GM12878 (cell line): ENCODE results near the gene SNRNP27. TPM values are rescaled to one million over a fixed set of nuclear protein-coding genes. Genes with fewer than 3 reads are reported as not detected.

Source experiments
- ATAC-seq: fragments of 200-7000 bp; cut with Tn5 transposase; 3 replicates; pipeline ENCODE4 v1.9.1; 2020; ENCODE audit warnings: mild to moderate bottlenecking, moderate library complexity
- Bru-seq: library from RNA; stranded (reverse); fragments of 400-500 nt; gene quantifications from one replicate; lab custom pipeline; 2021; lab: Mats Ljungman, UMichigan
- BruChase-seq, 2 experiments: library from RNA; stranded (reverse); fragments of 400-500 nt; gene quantifications; one replicate each; lab custom pipeline; 2021; lab: Mats Ljungman, UMichigan
- BruUV-seq: library from RNA; stranded (reverse); fragments of 400-500 nt; replicated peaks from 2 replicates; lab custom pipeline; 2021; lab: Mats Ljungman, UMichigan
- CTCF ChIA-PET: fragments of 300-600 bp; sonication (Branson Sonifier 250); formaldehyde crosslinking; extraction: SDS; loops from one replicate; lab custom pipeline; 2021; ENCODE audit warnings: inconsistent platforms; lab: Yijun Ruan, JAX
- POLR2A ChIA-PET: fragments of 350-600 bp; formaldehyde crosslinking; extraction: SDS; loops from one replicate; lab custom pipeline; 2021; ENCODE audit warnings: inconsistent platforms; lab: Charles Lee
- RAD21 ChIA-PET: fragments of 300-600 bp; sonication (Branson Sonifier 250); formaldehyde crosslinking; loops from one replicate; lab custom pipeline; 2023; ENCODE audit warnings: antibody characterized with exemption; ENCODE audit not compliant: unreplicated experiment; lab: Charles Lee
- SMC1A ChIA-PET: fragments of 300-600 bp; sonication (Branson Sonifier 250); formaldehyde crosslinking; loops from one replicate; lab custom pipeline; 2023; ENCODE audit not compliant: unreplicated experiment, uncharacterized antibody; lab: Charles Lee
- DNase-seq: peaks from one replicate; pipeline ENCODE4 v3.0.0-alpha.2; 2011; ENCODE audit warnings: low read depth, low spot score
- FAIRE-seq: peaks from 3 replicates; lab custom pipeline; 2011; peaks lifted over from hg19 to GRCh38; lab: Jason Lieb, UNC
- H2AFZ ChIP-seq: 2 replicates; pipeline ENCODE4 v1.6.0; 2011; ENCODE audit warnings: low read depth, low read length, control low read depth; ENCODE audit not compliant: control insufficient read depth
- H3K27ac ChIP-seq: 2 replicates; pipeline ENCODE4 v1.5.1; 2011; ENCODE audit warnings: control low read depth; ENCODE audit not compliant: control insufficient read depth, insufficient read depth
- H3K27me3 ChIP-seq, 2 experiments: replicated peaks in 1 of 2; 2 replicates each; pipeline versions ENCODE4 v1.6.0 to v1.6.1; 2011; ENCODE audit warnings: low read length in 1 of 2; ENCODE audit not compliant: control insufficient read depth in 2 of 2, insufficient read depth in 2 of 2
- H3K36me3 ChIP-seq, 2 experiments: 2 replicates each; pipeline ENCODE4 v1.5.1; 2011; ENCODE audit warnings: low read length in 1 of 2; ENCODE audit not compliant: control insufficient read depth in 2 of 2, insufficient read depth in 2 of 2
- H3K4me1 ChIP-seq: 2 replicates; pipeline ENCODE4 v1.6.1; 2011; ENCODE audit warnings: mild to moderate bottlenecking, low read length, moderate library complexity, mixed read lengths; ENCODE audit not compliant: control insufficient read depth, insufficient read depth
- H3K4me2 ChIP-seq: 2 replicates; pipeline ENCODE4 v1.6.0; 2011; ENCODE audit warnings: control low read depth; ENCODE audit not compliant: control insufficient read depth, insufficient read depth
- H3K4me3 ChIP-seq: fragments of 200-600 bp; sonication (generic); 2 replicates; pipeline ENCODE4 v1.5.1; 2016
- H3K79me2 ChIP-seq: 2 replicates; pipeline ENCODE4 v1.6.0; 2011; ENCODE audit warnings: low read length; ENCODE audit not compliant: control insufficient read depth, insufficient read depth
- H3K9ac ChIP-seq: 2 replicates; pipeline ENCODE4 v1.8.0; 2011; ENCODE audit warnings: low read length, control low read depth, mixed read lengths; ENCODE audit not compliant: control insufficient read depth, insufficient read depth
- H3K9me3 ChIP-seq: replicated peaks from 3 replicates; pipeline ENCODE4 v1.5.1; 2011; ENCODE audit warnings: mild to moderate bottlenecking, low read length; ENCODE audit not compliant: control insufficient read depth, insufficient read depth
- H4K20me1 ChIP-seq: 2 replicates; pipeline ENCODE4 v1.6.0; 2011; ENCODE audit not compliant: control insufficient read depth, insufficient read depth
- BCL3 ChIP-seq: IDR thresholded peaks from 2 replicates; pipeline ENCODE4 v1.6.1; 2011; ENCODE audit warnings: borderline replicate concordance, low read depth, mild to moderate bottlenecking, moderate library complexity, low read length; ENCODE audit not compliant: insufficient read depth, poor library complexity, severe bottlenecking
- DPF2 ChIP-seq: fragments of 450-650 bp; IDR thresholded peaks from 2 replicates; pipeline ENCODE4 v1.6.1; 2017; ENCODE audit warnings: mild to moderate bottlenecking
- FOXM1 ChIP-seq: IDR thresholded peaks from 2 replicates; pipeline ENCODE4 v1.6.1; 2012; ENCODE audit warnings: low read depth, mild to moderate bottlenecking, inconsistent platforms, low read length, moderate library complexity
- IKZF2 ChIP-seq, 2 experiments: fragments of 450-650 bp; IDR thresholded peaks; 2 replicates each; pipeline ENCODE4 v1.6.1; 2017; ENCODE audit warnings: mild to moderate bottlenecking in 2 of 2, moderate library complexity in 2 of 2
- NFIC ChIP-seq: IDR thresholded peaks from 2 replicates; pipeline ENCODE4 v1.6.1; 2012; ENCODE audit warnings: low read depth, mild to moderate bottlenecking, inconsistent platforms, low read length, moderate library complexity
- PBX3 ChIP-seq: IDR thresholded peaks from 2 replicates; pipeline ENCODE4 v1.6.1; 2011; ENCODE audit warnings: mild to moderate bottlenecking, low read depth, low read length, moderate library complexity; ENCODE audit not compliant: insufficient replicate concordance
- YBX1 ChIP-seq: fragments of 450-650 bp; IDR thresholded peaks from 2 replicates; pipeline ENCODE4 v1.6.1; 2016; ENCODE audit warnings: antibody characterized with exemption
- ZBTB33 ChIP-seq: fragments of 450-650 bp; IDR thresholded peaks from 2 replicates; pipeline ENCODE4 v1.6.1; 2017; ENCODE audit warnings: mild to moderate bottlenecking
- WGBS: methylation state at CpG from one replicate; pipeline ENCODE4 v1.1.6; 2016; ENCODE audit warnings: low lambda C conversion rate; ENCODE audit not compliant: insufficient replicate concordance, insufficient coverage; ENCODE audit errors: missing lambda C conversion rate; 5-methylcytosine and 5-hydroxymethylcytosine counted together
- in situ Hi-C: fragments of 300-500 bp; cut with MboI; formaldehyde crosslinking; loops from 9 replicates; pipeline ENCODE4 v1.14.3; 2018; ENCODE audit warnings: mixed read lengths
- intact Hi-C: fragments of 100-400 bp; cut with micrococcal nuclease; formaldehyde crosslinking; loops from one replicate; pipeline ENCODE4 v1.14.2; 2022; ENCODE audit not compliant: unreplicated experiment
- long read RNA-seq, 2 experiments: library from polyadenylated mRNA; unstranded; transcript quantifications; one replicate each; pipeline ENCODE4 v2.0.0, GENCODE V29; 2019 to 2020
- polyA minus RNA-seq, 3 experiments: library from RNA; depleted of rRNA, polyadenylated mRNA; stranded (reverse); fragments of >200 nt; gene quantifications; 2 replicates each; pipeline ENCODE4 v1.2.3, GENCODE V29; 2011
- polyA plus RNA-seq, 11 experiments: library from polyadenylated mRNA; depleted of rRNA in 4 of 11; unstranded in 6 of 11; stranded (reverse) in 5 of 11; fragments of >200 nt; fragmentation: Nextera tagmentation in 4 of 11; fragmentation: Illumina TruSeq in 1 of 11; extraction: Ambion mirVana in 4 of 11; extraction: Trizol in 1 of 11; gene quantifications; 1 replicate in 1 of 11; 2 replicates in 10 of 11; pipeline versions ENCODE4 v1.2.1 to v1.2.3, GENCODE V29; 2011 to 2016; ENCODE audit warnings: inconsistent platforms in 2 of 11, missing spikeins in 2 of 11, low read depth in 1 of 11
- total RNA-seq, 4 experiments: library from RNA; depleted of rRNA in 3 of 4; stranded (reverse); fragments of >200 nt in 3 of 4; fragmentation: Illumina TruSeq in 1 of 4; extraction: Trizol in 1 of 4; gene quantifications; 2 replicates each; pipeline versions ENCODE4 v1.2.1 to v1.2.3, GENCODE V29; 2013 to 2021

SNRNP27 gene
- total RNA-seq (2013; cell fraction: nucleolus; rRNA removed), result 34.6 and 37.5 TPM in 2 replicates
- total RNA-seq (2014; rRNA removed), result 33.2 and 41.0 TPM in 2 replicates
- total RNA-seq (2014; rRNA removed; fragmentation: Illumina TruSeq; extraction: Trizol), result 49.8 and 52.7 TPM in 2 replicates
- total RNA-seq (2021), result 35.6 and 37.4 TPM in 2 replicates
- 6.9 TPM for polyA plus RNA-seq (2011; ENCODE audit: low read depth)
- polyA plus RNA-seq (2011; rRNA removed), result 52.1 and 88.6 TPM in 2 replicates
- 22.6 and 23.0 TPM in 2 replicates for polyA plus RNA-seq (2011; cell fraction: cytosol; rRNA removed)
- polyA plus RNA-seq (2011; cell fraction: nucleus; rRNA removed), result 27.8 and 30.8 TPM in 2 replicates
- 29.5 and 36.5 TPM in 2 replicates for polyA plus RNA-seq (2012)
- 49.2 and 66.8 TPM in 2 replicates for polyA plus RNA-seq (2014; fragmentation: Illumina TruSeq; extraction: Trizol)
- polyA plus RNA-seq (2014; fragmentation: Nextera tagmentation; extraction: Ambion mirVana), result 10 to 100 TPM; 30.6 to 30.9 TPM
- polyA plus RNA-seq (2014; rRNA removed), result 34.5 and 46.3 TPM in 2 replicates
- 10 to 100 TPM; 77.6 to 89.5 TPM for polyA plus RNA-seq (2016; fragmentation: Nextera tagmentation; extraction: Ambion mirVana)
- polyA minus RNA-seq (2011; rRNA and poly(A)+ RNA removed), result 4.3 and 6.6 TPM in 2 replicates
- polyA minus RNA-seq (2011; cell fraction: cytosol; rRNA and poly(A)+ RNA removed), result 5.9 and 7.2 TPM in 2 replicates
- 4.8 and 6.1 TPM in 2 replicates for polyA minus RNA-seq (2011; cell fraction: nucleus; rRNA and poly(A)+ RNA removed)
- Bru-seq, nascent RNA, result percentile 89 among the genes with signal in this experiment
- percentile 86 among the genes with signal in this experiment for BruChase-seq, experiment 1, labeled RNA remaining after a 6-hour chase
- BruChase-seq, experiment 2, labeled RNA remaining after a 2-hour chase, result percentile 86 among the genes with signal in this experiment
- long read RNA-seq, experiment 1, transcript SNRNP27-201 (6 exons, 1,802 nt), result major isoform, 44 of 54 reads
- long read RNA-seq, experiment 1, partial matches to known transcripts, result 4 of 54 reads
- long read RNA-seq, experiment 1, other reads (novel, unspliced or antisense), result 1 of 54 reads
- long read RNA-seq, experiment 2, transcript SNRNP27-201 (6 exons, 1,802 nt), result major isoform, 98 of 115 reads
- long read RNA-seq, experiment 2, transcript SNRNP27-203 (7 exons, 766 nt), result minor isoform, 7 of 115 reads
- long read RNA-seq, experiment 2, partial matches to known transcripts, result 8 of 115 reads
- long read RNA-seq, experiment 2, other reads (novel, unspliced or antisense), result 2 of 115 reads

GRCh38 chr2:69893684-69894551, at the start of gene SNRNP27:
SNRNP27 (plus strand) TSS chr2:69893956; CDS start chr2:69893985, 29 bp downstream.
- intact Hi-C loops, result no loop called here
- TF ChIP-seq FOXM1 (0 out of 2 replicates have a peak, but pooled peaks have one; percentile 27), NFIC (0 out of 2 replicates have a peak, but pooled peaks have one; percentile 19), ZBTB33 (no peak), IKZF2 (IDR thresholded peaks at IDR 0.05) (0 out of 4 replicates have a peak, but pooled peaks of 1 of the 2 experiments have one; percentile 7), YBX1 (no peak), BCL3 (peak; percentile 80), DPF2 (no peak), PBX3 (no peak)

More at GRCh38 chr2:69893684-69894551, at the start of gene SNRNP27:
- Histone ChIP-seq H3K27me3 (no peaks in the 10 kb centered on the region), H3K4me1 (0 out of 2 replicates have a peak, but pooled peaks cover 3% of the 10 kb centered on the region), H4K20me1 (no peaks in the 10 kb centered on the region), H3K9ac (peak within 1 kb of the TSS; percentile 81), H3K27ac (peak within 1 kb of the TSS; percentile 85), H3K79me2 (peaks cover 22% of the 10 kb centered on the region), H3K4me2 (peak within 1 kb of the TSS; percentile 87), H2AFZ (peak within 1 kb of the TSS; percentile 100), H3K9me3 (no peaks in the 10 kb centered on the region), H3K4me3 (peak within 1 kb of the TSS; percentile 89), H3K36me3 (0 out of 4 replicates have a peak, but pooled peaks cover 0 to 7% of the 10 kb centered on the region in 2 experiments)
- FAIRE-seq (peak; percentile 83), ATAC-seq (peak; percentile 90), DNase-seq (peak; percentile 20)
- ChIA-PET POLR2A (interaction anchor here (0.6 to 2.5 kb wide), 6 partner anchors 9 to 344 kb away, joined by 3 to 10 read pairs (median 4); partner anchors contain the start of genes C2orf42 and MXD1), SMC1A (interaction anchor here (0.6 to 4.5 kb wide), 12 partner anchors 8 to 288 kb away, joined by 3 to 34 read pairs (median 3); partner anchors contain the start of gene MXD1), RAD21 (interaction anchor here (0.7 to 3.9 kb wide), 13 partner anchors 8 to 400 kb away, joined by 3 to 32 read pairs (median 3); partner anchors contain the start of genes C2orf42 and SNRPG), CTCF (interaction anchor here (0.7 to 4.9 kb wide), 14 partner anchors 13 to 333 kb away, joined by 3 to 34 read pairs (median 3); partner anchors contain the start of genes C2orf42 and MXD1)
- TSS peak; percentile 80 for BruUV-seq
- in situ Hi-C loops, result loop anchor here (10.0 kb wide), 1 partner anchor 169 kb away; no protein-coding TSS in a partner anchor
- WGBS, result 2% methylated on average over 32 of the region's 32 CpGs
